Endodermal cell (in vitro differentiated cells): ENCODE measurements around the gene NCAM2. TPM values are rescaled to one million over a fixed set of nuclear protein-coding genes. Genes with fewer than 3 reads are reported as not detected.

ENCODE experiments used
- DNase-seq: peaks from one replicate; pipeline ENCODE4 v3.0.0-alpha.2; 2017
- H3K27ac ChIP-seq: 2 replicates; pipeline ENCODE4 v1.5.1; 2013; ENCODE audit warnings: mild to moderate bottlenecking, low read depth, low read length, moderate library complexity
- H3K27me3 ChIP-seq: 2 replicates; pipeline ENCODE4 v1.6.1; 2013; ENCODE audit warnings: mild to moderate bottlenecking, low read length, moderate library complexity; ENCODE audit not compliant: insufficient read depth, control insufficient read depth, poor library complexity, severe bottlenecking
- H3K36me3 ChIP-seq: 2 replicates; pipeline ENCODE4 v1.7.0; 2013; ENCODE audit warnings: mild to moderate bottlenecking, low read length, moderate library complexity; ENCODE audit not compliant: control insufficient read depth, insufficient read depth
- H3K4me1 ChIP-seq: one replicate; pipeline ENCODE4 v1.7.0; 2013; ENCODE audit warnings: low read length; ENCODE audit not compliant: control insufficient read depth, insufficient read depth
- H3K4me3 ChIP-seq: 2 replicates; pipeline ENCODE4 v1.5.1; 2013; ENCODE audit warnings: mild to moderate bottlenecking, low read length, moderate library complexity
- H3K9ac ChIP-seq: 2 replicates; pipeline ENCODE4 v1.6.1; 2013; ENCODE audit warnings: mild to moderate bottlenecking, low read length, moderate library complexity; ENCODE audit not compliant: poor library complexity, severe bottlenecking; ENCODE audit errors: extremely low read depth
- H3K9me3 ChIP-seq: 2 replicates; pipeline ENCODE4 v1.6.1; 2013; ENCODE audit warnings: mild to moderate bottlenecking, low read length, moderate library complexity; ENCODE audit not compliant: control insufficient read depth
- H3K27ac Mint-ChIP-seq: 2 replicates; pipeline ENCODE4 v1.8.0; 2020; ENCODE audit warnings: mixed read lengths
- H3K27me3 Mint-ChIP-seq: 2 replicates; pipeline ENCODE4 v1.8.0; 2021; ENCODE audit warnings: mild to moderate bottlenecking, mixed read lengths; ENCODE audit not compliant: insufficient read depth
- H3K36me3 Mint-ChIP-seq: 2 replicates; pipeline ENCODE4 v1.8.0; 2020; ENCODE audit warnings: low read depth, mixed read lengths
- H3K4me1 Mint-ChIP-seq: 2 replicates; pipeline ENCODE4 v1.8.0; 2020; ENCODE audit warnings: mixed read lengths
- H3K4me3 Mint-ChIP-seq: 2 replicates; pipeline ENCODE4 v1.8.0; 2020; ENCODE audit warnings: mild to moderate bottlenecking, moderate library complexity, mixed read lengths
- H3K9me3 Mint-ChIP-seq: 2 replicates; pipeline ENCODE4 v1.8.0; 2020; ENCODE audit warnings: mild to moderate bottlenecking, mixed read lengths
- CTCF ChIP-seq: fragments of 200-600 bp; sonication (generic); conservative IDR thresholded peaks from 2 replicates; pipeline ENCODE4 v1.5.0; 2021; ENCODE audit warnings: antibody characterized with exemption, mild to moderate bottlenecking
- WGBS, 2 experiments: methylation state at CpG; one replicate each; pipeline versions ENCODE4 v1.1.5 to v1.1.7; 2013; ENCODE audit warnings: missing lambda C conversion rate in 2 of 2, mixed read lengths in 1 of 2; ENCODE audit not compliant: insufficient coverage in 1 of 2, insufficient read length in 1 of 2; 5-methylcytosine and 5-hydroxymethylcytosine counted together
- total RNA-seq, 2 donors: library from RNA; stranded (reverse); fragmentation: NEBNext Ultra II Directional in 1 of 2; extraction: Animal tissue kit (Norgen Biotek cat#: 25700) in 1 of 2; gene quantifications; 2 replicates in 1 of 2; 3 replicates in 1 of 2; pipeline ENCODE4 v1.2.1, GENCODE V29; 2021

Gene NCAM2
- total RNA-seq, 2 donors from 2014 or later, result 0.46 to 0.69 TPM

- no peak for TF ChIP-seq CTCF
- DNase-seq, result no peak
- H3K27me3 ChIP-seq, result no peaks in the 10 kb centered on the region
- Mint-ChIP-seq H3K27ac (no peak overlapping the region), H3K9me3 (no peaks in the 10 kb centered on the region), H3K4me1 (no peaks in the 10 kb centered on the region), H3K4me3 (no peak overlapping the region), H3K36me3 (no peaks in the 10 kb centered on the region), H3K27me3 (no peaks in the 10 kb centered on the region)
- no peak overlapping the region for H3K9ac ChIP-seq
- WGBS, 2 experiments, result 87 to 100% methylated on average over 1 to 3 of the region's 3 CpGs
- no peaks in the 10 kb centered on the region for H3K4me1 ChIP-seq
- no peak overlapping the region for H3K27ac ChIP-seq
- H3K4me3 ChIP-seq, result no peak overlapping the region
- no peaks in the 10 kb centered on the region for H3K9me3 ChIP-seq
- H3K36me3 ChIP-seq, result no peaks in the 10 kb centered on the region
Measured at GRCh38 chr21:21196087-21196486, 197.9 kb downstream of the NCAM2 start.

- Histone ChIP-seq H3K36me3 (no peaks in the 10 kb centered on the region), H3K9me3 (no peaks in the 10 kb centered on the region), H3K4me3 (no peak overlapping the region), H3K9ac (no peak overlapping the region), H3K27me3 (no peaks in the 10 kb centered on the region), H3K27ac (no peak overlapping the region), H3K4me1 (no peaks in the 10 kb centered on the region)
- no peaks in the 10 kb centered on the region for H3K36me3 Mint-ChIP-seq
- no peaks in the 10 kb centered on the region for H3K27me3 Mint-ChIP-seq
- no peak overlapping the region for H3K4me3 Mint-ChIP-seq
- TF ChIP-seq CTCF, result no peak
- H3K27ac Mint-ChIP-seq, result no peak overlapping the region
- H3K4me1 Mint-ChIP-seq, result no peaks in the 10 kb centered on the region
- DNase-seq, result no peak
- 86 to 92% methylated on average over 7 to 11 of the region's 11 CpGs for WGBS, 2 experiments
- no peaks in the 10 kb centered on the region for H3K9me3 Mint-ChIP-seq
Measured at GRCh38 chr21:21196848-21197247, 198.6 kb downstream of the NCAM2 start.

GRCh38 chr21:21199342-21200102, 201.3 kb downstream of the NCAM2 start:
- DNase-seq, result no peak
- H3K9ac ChIP-seq, result no peak overlapping the region
- H3K36me3 ChIP-seq, result no peaks in the 10 kb centered on the region
- Mint-ChIP-seq H3K36me3 (no peaks in the 10 kb centered on the region), H3K27me3 (no peaks in the 10 kb centered on the region), H3K4me1 (no peaks in the 10 kb centered on the region), H3K4me3 (no peak overlapping the region), H3K27ac (no peak overlapping the region), H3K9me3 (no peaks in the 10 kb centered on the region)
- H3K9me3 ChIP-seq, result no peaks in the 10 kb centered on the region
- 83 to 96% methylated on average over 5 to 6 of the region's 7 CpGs for WGBS, 2 experiments
- no peak for TF ChIP-seq CTCF
- no peak overlapping the region for H3K27ac ChIP-seq
- no peak overlapping the region for H3K4me3 ChIP-seq
- H3K4me1 ChIP-seq, result no peaks in the 10 kb centered on the region
- no peaks in the 10 kb centered on the region for H3K27me3 ChIP-seq
